GM12878 (cell line): Measurements from ENCODE around the gene ID3. TPM values are rescaled to one million over a fixed set of nuclear protein-coding genes. Genes with fewer than 3 reads are reported as not detected.

Experiments
- ATAC-seq: fragments of 200-7000 bp; cut with Tn5 transposase; 3 replicates; pipeline ENCODE4 v1.9.1; 2020; ENCODE audit warnings: mild to moderate bottlenecking, moderate library complexity
- BruUV-seq: library from RNA; stranded (reverse); fragments of 400-500 nt; replicated peaks from 2 replicates; lab custom pipeline; 2021; lab: Mats Ljungman, UMichigan
- CTCF ChIA-PET: fragments of 300-600 bp; sonication (Branson Sonifier 250); formaldehyde crosslinking; extraction: SDS; loops from one replicate; lab custom pipeline; 2021; ENCODE audit warnings: inconsistent platforms; lab: Yijun Ruan, JAX
- POLR2A ChIA-PET: fragments of 350-600 bp; formaldehyde crosslinking; extraction: SDS; loops from one replicate; lab custom pipeline; 2021; ENCODE audit warnings: inconsistent platforms; lab: Charles Lee
- RAD21 ChIA-PET: fragments of 300-600 bp; sonication (Branson Sonifier 250); formaldehyde crosslinking; loops from one replicate; lab custom pipeline; 2023; ENCODE audit warnings: antibody characterized with exemption; ENCODE audit not compliant: unreplicated experiment; lab: Charles Lee
- SMC1A ChIA-PET: fragments of 300-600 bp; sonication (Branson Sonifier 250); formaldehyde crosslinking; loops from one replicate; lab custom pipeline; 2023; ENCODE audit not compliant: unreplicated experiment, uncharacterized antibody; lab: Charles Lee
- DNase-seq: peaks from one replicate; pipeline ENCODE4 v3.0.0-alpha.2; 2011; ENCODE audit warnings: low read depth, low spot score
- FAIRE-seq: peaks from 3 replicates; lab custom pipeline; 2011; peaks lifted over from hg19 to GRCh38; lab: Jason Lieb, UNC
- H2AFZ ChIP-seq: 2 replicates; pipeline ENCODE4 v1.6.0; 2011; ENCODE audit warnings: low read depth, low read length, control low read depth; ENCODE audit not compliant: control insufficient read depth
- H3K27ac ChIP-seq: 2 replicates; pipeline ENCODE4 v1.5.1; 2011; ENCODE audit warnings: control low read depth; ENCODE audit not compliant: control insufficient read depth, insufficient read depth
- H3K27me3 ChIP-seq, 2 experiments: replicated peaks in 1 of 2; 2 replicates each; pipeline versions ENCODE4 v1.6.0 to v1.6.1; 2011; ENCODE audit warnings: low read length in 1 of 2; ENCODE audit not compliant: control insufficient read depth in 2 of 2, insufficient read depth in 2 of 2
- H3K36me3 ChIP-seq, 2 experiments: 2 replicates each; pipeline ENCODE4 v1.5.1; 2011; ENCODE audit warnings: low read length in 1 of 2; ENCODE audit not compliant: control insufficient read depth in 2 of 2, insufficient read depth in 2 of 2
- H3K4me1 ChIP-seq: 2 replicates; pipeline ENCODE4 v1.6.1; 2011; ENCODE audit warnings: mild to moderate bottlenecking, low read length, moderate library complexity, mixed read lengths; ENCODE audit not compliant: control insufficient read depth, insufficient read depth
- H3K4me2 ChIP-seq: 2 replicates; pipeline ENCODE4 v1.6.0; 2011; ENCODE audit warnings: control low read depth; ENCODE audit not compliant: control insufficient read depth, insufficient read depth
- H3K4me3 ChIP-seq: fragments of 200-600 bp; sonication (generic); 2 replicates; pipeline ENCODE4 v1.5.1; 2016
- H3K79me2 ChIP-seq: 2 replicates; pipeline ENCODE4 v1.6.0; 2011; ENCODE audit warnings: low read length; ENCODE audit not compliant: control insufficient read depth, insufficient read depth
- H3K9ac ChIP-seq: 2 replicates; pipeline ENCODE4 v1.8.0; 2011; ENCODE audit warnings: low read length, control low read depth, mixed read lengths; ENCODE audit not compliant: control insufficient read depth, insufficient read depth
- H3K9me3 ChIP-seq: replicated peaks from 3 replicates; pipeline ENCODE4 v1.5.1; 2011; ENCODE audit warnings: mild to moderate bottlenecking, low read length; ENCODE audit not compliant: control insufficient read depth, insufficient read depth
- H4K20me1 ChIP-seq: 2 replicates; pipeline ENCODE4 v1.6.0; 2011; ENCODE audit not compliant: control insufficient read depth, insufficient read depth
- CBX5 ChIP-seq: sonication (generic); IDR thresholded peaks from 2 replicates; pipeline ENCODE4 v1.6.1; 2016; ENCODE audit warnings: low read depth, moderate library complexity, mild to moderate bottlenecking, inconsistent platforms
- CHD2 ChIP-seq: IDR thresholded peaks from 2 replicates; pipeline ENCODE4 v1.6.1; 2011; ENCODE audit warnings: low read depth, low read length, improper control_type of control experiment, borderline replicate concordance
- CREB1 ChIP-seq: IDR thresholded peaks from 2 replicates; pipeline ENCODE4 v1.6.1; 2012; ENCODE audit warnings: low read depth, mild to moderate bottlenecking, inconsistent platforms
- HDAC6 ChIP-seq: fragments of 200-600 bp; sonication (generic); IDR thresholded peaks from one replicate; pipeline ENCODE4 v1.8.0; 2017; ENCODE audit warnings: antibody characterized with exemption; ENCODE audit not compliant: unreplicated experiment
- KAT2A ChIP-seq: conservative IDR thresholded peaks from 2 replicates; pipeline ENCODE4 v1.6.1; 2011; ENCODE audit warnings: low read depth, low read length; ENCODE audit not compliant: control insufficient read depth
- RELA ChIP-seq: fragments of 450-650 bp; IDR thresholded peaks from 2 replicates; pipeline ENCODE4 v1.8.0; 2014; ENCODE audit warnings: borderline replicate concordance; ENCODE audit not compliant: partially characterized antibody
- SRF ChIP-seq, 2 experiments: IDR thresholded peaks; 2 replicates each; pipeline ENCODE4 v1.6.1; 2011; ENCODE audit warnings: low read depth in 2 of 2, low read length in 2 of 2, mild to moderate bottlenecking in 1 of 2, moderate library complexity in 1 of 2
- STAT3 ChIP-seq: IDR thresholded peaks from 2 replicates; pipeline ENCODE4 v1.6.1; 2011; ENCODE audit warnings: low read depth, low read length, improper control_type of control experiment
- TCF12 ChIP-seq: IDR thresholded peaks from 2 replicates; pipeline ENCODE4 v1.6.1; 2011; ENCODE audit warnings: low read depth, mild to moderate bottlenecking, low read length
- YBX1 ChIP-seq: fragments of 450-650 bp; IDR thresholded peaks from 2 replicates; pipeline ENCODE4 v1.6.1; 2016; ENCODE audit warnings: antibody characterized with exemption
- ZBTB4 ChIP-seq: fragments of 450-650 bp; formaldehyde crosslinking; IDR thresholded peaks from 2 replicates; pipeline ENCODE4 v1.4.0; 2022; ENCODE audit warnings: mild to moderate bottlenecking, moderate library complexity
- WGBS: methylation state at CpG from one replicate; pipeline ENCODE4 v1.1.6; 2016; ENCODE audit warnings: low lambda C conversion rate; ENCODE audit not compliant: insufficient replicate concordance, insufficient coverage; ENCODE audit errors: missing lambda C conversion rate; 5-methylcytosine and 5-hydroxymethylcytosine counted together
- in situ Hi-C: fragments of 300-500 bp; cut with MboI; formaldehyde crosslinking; loops from 9 replicates; pipeline ENCODE4 v1.14.3; 2018; ENCODE audit warnings: mixed read lengths
- intact Hi-C: fragments of 100-400 bp; cut with micrococcal nuclease; formaldehyde crosslinking; loops from one replicate; pipeline ENCODE4 v1.14.2; 2022; ENCODE audit not compliant: unreplicated experiment
- polyA plus RNA-seq, 11 experiments: library from polyadenylated mRNA; depleted of rRNA in 4 of 11; unstranded in 6 of 11; stranded (reverse) in 5 of 11; fragments of >200 nt; fragmentation: Nextera tagmentation in 4 of 11; fragmentation: Illumina TruSeq in 1 of 11; extraction: Ambion mirVana in 4 of 11; extraction: Trizol in 1 of 11; gene quantifications; 1 replicate in 1 of 11; 2 replicates in 10 of 11; pipeline versions ENCODE4 v1.2.1 to v1.2.3, GENCODE V29; 2011 to 2016; ENCODE audit warnings: inconsistent platforms in 2 of 11, missing spikeins in 2 of 11, low read depth in 1 of 11
- total RNA-seq, 4 experiments: library from RNA; depleted of rRNA in 3 of 4; stranded (reverse); fragments of >200 nt in 3 of 4; fragmentation: Illumina TruSeq in 1 of 4; extraction: Trizol in 1 of 4; gene quantifications; 2 replicates each; pipeline versions ENCODE4 v1.2.1 to v1.2.3, GENCODE V29; 2013 to 2021
- TF ChIP-seq, protein P1 (sequence below): fragments of 450-650 bp; formaldehyde crosslinking; IDR thresholded peaks from 2 replicates; pipeline ENCODE4 v1.4.0; 2020; ENCODE audit warnings: mild to moderate bottlenecking, moderate library complexity
- TF ChIP-seq, protein P2 (sequence below): fragments of 450-650 bp; IDR thresholded peaks from 2 replicates; pipeline ENCODE4 v1.6.1; 2016; ENCODE audit warnings: mild to moderate bottlenecking
- TF ChIP-seq, protein P3 (sequence below): IDR thresholded peaks from 2 replicates; pipeline ENCODE4 v1.6.1; 2012; ENCODE audit warnings: low read depth, low read length, improper control_type of control experiment

The ID3 gene
- total and polyA plus RNA-seq, 10 of the 15 experiments (the other 5 are each of a cell fraction or from before 2014, with no cell fraction given): 42.7 to 475 (median 207) TPM

DNA sequence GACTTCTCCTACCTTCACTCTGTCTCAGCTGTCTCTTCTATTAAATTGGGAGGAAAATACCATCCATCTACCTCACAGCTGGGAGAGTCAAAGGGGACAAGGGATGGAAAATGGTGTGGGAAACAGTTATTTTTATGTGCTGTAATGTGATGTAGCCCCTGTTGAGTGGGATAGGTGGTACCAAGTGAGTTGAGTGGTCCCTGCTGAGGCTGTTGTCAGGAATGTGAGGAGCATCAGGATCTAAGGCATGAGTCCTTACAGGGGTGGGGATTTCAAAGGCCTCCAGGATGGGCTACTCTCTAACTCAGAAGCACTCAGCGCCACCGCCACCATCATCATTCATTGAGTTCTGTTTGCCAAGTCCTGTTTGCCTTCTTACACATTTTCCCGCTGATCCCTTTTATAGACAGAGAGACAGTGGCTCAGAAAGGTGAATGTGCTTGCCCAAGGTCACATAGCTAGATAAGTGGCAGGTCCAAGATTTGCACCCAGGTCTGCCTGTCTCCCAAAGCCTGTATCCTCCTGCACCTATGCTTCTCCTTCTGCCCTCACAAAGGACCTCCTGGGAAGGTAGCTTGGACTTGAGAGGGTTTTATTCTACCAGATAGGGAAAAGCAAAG lies 4.6 kb upstream of the ID3 start:
- Histone ChIP-seq H3K4me1 (peaks cover 38% of the 10 kb centered on the region), H3K4me3 (no peak overlapping the region), H3K9ac (no peak overlapping the region), H3K4me2 (no peak overlapping the region), H3K9me3 (no peaks in the 10 kb centered on the region), H3K36me3 (no peaks in the 10 kb centered on the region), H3K79me2 (peaks cover 4% of the 10 kb centered on the region), H2AFZ (no peak overlapping the region), H3K27me3 (no peaks in the 10 kb centered on the region), H3K27ac (no peak overlapping the region), H4K20me1 (no peaks in the 10 kb centered on the region)
- in situ Hi-C loops: no loop called here
- no peak for DNase-seq
- FAIRE-seq: no peak
- ATAC-seq: no peak
- RAD21 ChIA-PET: interaction anchor here (0.6 to 1.7 kb wide), 5 partner anchors 8 to 56 kb away, joined by 3 to 5 read pairs (median 3); no protein-coding TSS in a partner anchor
- TF ChIP-seq ZBTB4 (CRISPR knock-in tag) (no peak), STAT3 (no peak), CBX5 (no peak), HDAC6 (no peak), CREB1 (no peak), KAT2A (no peak), RELA (no peak), CHD2 (no peak), TCF12 (no peak), SRF (IDR thresholded peaks at IDR 0.05; ENCODE audit: low read depth in 2 of 2, low read length in 2 of 2) (no peak), YBX1 (no peak)
- TF ChIP-seq, protein P1, sequence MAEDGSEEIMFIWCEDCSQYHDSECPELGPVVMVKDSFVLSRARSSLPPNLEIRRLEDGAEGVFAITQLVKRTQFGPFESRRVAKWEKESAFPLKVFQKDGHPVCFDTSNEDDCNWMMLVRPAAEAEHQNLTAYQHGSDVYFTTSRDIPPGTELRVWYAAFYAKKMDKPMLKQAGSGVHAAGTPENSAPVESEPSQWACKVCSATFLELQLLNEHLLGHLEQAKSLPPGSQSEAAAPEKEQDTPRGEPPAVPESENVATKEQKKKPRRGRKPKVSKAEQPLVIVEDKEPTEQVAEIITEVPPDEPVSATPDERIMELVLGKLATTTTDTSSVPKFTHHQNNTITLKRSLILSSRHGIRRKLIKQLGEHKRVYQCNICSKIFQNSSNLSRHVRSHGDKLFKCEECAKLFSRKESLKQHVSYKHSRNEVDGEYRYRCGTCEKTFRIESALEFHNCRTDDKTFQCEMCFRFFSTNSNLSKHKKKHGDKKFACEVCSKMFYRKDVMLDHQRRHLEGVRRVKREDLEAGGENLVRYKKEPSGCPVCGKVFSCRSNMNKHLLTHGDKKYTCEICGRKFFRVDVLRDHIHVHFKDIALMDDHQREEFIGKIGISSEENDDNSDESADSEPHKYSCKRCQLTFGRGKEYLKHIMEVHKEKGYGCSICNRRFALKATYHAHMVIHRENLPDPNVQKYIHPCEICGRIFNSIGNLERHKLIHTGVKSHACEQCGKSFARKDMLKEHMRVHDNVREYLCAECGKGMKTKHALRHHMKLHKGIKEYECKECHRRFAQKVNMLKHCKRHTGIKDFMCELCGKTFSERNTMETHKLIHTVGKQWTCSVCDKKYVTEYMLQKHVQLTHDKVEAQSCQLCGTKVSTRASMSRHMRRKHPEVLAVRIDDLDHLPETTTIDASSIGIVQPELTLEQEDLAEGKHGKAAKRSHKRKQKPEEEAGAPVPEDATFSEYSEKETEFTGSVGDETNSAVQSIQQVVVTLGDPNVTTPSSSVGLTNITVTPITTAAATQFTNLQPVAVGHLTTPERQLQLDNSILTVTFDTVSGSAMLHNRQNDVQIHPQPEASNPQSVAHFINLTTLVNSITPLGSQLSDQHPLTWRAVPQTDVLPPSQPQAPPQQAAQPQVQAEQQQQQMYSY (CRISPR knock-in tag): no peak
- TF ChIP-seq, protein P2, sequence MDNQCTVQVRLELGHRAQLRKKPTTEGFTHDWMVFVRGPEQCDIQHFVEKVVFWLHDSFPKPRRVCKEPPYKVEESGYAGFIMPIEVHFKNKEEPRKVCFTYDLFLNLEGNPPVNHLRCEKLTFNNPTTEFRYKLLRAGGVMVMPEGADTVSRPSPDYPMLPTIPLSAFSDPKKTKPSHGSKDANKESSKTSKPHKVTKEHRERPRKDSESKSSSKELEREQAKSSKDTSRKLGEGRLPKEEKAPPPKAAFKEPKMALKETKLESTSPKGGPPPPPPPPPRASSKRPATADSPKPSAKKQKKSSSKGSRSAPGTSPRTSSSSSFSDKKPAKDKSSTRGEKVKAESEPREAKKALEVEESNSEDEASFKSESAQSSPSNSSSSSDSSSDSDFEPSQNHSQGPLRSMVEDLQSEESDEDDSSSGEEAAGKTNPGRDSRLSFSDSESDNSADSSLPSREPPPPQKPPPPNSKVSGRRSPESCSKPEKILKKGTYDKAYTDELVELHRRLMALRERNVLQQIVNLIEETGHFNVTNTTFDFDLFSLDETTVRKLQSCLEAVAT: no peak
- TF ChIP-seq, protein P3, sequence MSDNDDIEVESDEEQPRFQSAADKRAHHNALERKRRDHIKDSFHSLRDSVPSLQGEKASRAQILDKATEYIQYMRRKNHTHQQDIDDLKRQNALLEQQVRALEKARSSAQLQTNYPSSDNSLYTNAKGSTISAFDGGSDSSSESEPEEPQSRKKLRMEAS: no peak
- intact Hi-C loops: no loop called here
- CTCF ChIA-PET: interaction anchor here (0.6 to 2.9 kb wide), 6 partner anchors 8 to 71 kb away, joined by 3 to 14 read pairs (median 4); no protein-coding TSS in a partner anchor
- 100% methylated on average over 3 of the region's 3 CpGs for WGBS
- SMC1A ChIA-PET: interaction anchor here (0.6 to 16.8 kb wide), 5 partner anchors 10 to 127 kb away, joined by 3 to 419 read pairs (median 12); no protein-coding TSS in a partner anchor
- BruUV-seq: no TSS peak
- POLR2A ChIA-PET: interaction anchor here (0.6 to 5.8 kb wide), 6 partner anchors 9 to 69 kb away, joined by 3 to 35 read pairs (median 4); no protein-coding TSS in a partner anchor
